Astrocyte of the spinal cord (primary cell): Measurements from ENCODE around the gene ZNF507.

ENCODE experiments used
- DNase-seq: peaks from one replicate; pipeline ENCODE4 v3.0.0; 2011; ENCODE audit warnings: low read depth, low spot score
- H3K4me3 ChIP-seq: 2 replicates; pipeline ENCODE4 v1.5.1; 2011; ENCODE audit warnings: low read depth, mild to moderate bottlenecking, low read length, moderate library complexity
- in situ Hi-C: cut with HindIII; loops from 2 replicates; pipeline ENCODE4 v1.10.0; 2017; ENCODE audit warnings: low sequenced_read_pairs
- TF ChIP-seq, protein P1 (sequence below): IDR thresholded peaks from 2 replicates; pipeline ENCODE4 v1.5.1; 2012; ENCODE audit warnings: low read depth, mild to moderate bottlenecking, low read length, inconsistent platforms

The ZNF507 gene

DNA sequence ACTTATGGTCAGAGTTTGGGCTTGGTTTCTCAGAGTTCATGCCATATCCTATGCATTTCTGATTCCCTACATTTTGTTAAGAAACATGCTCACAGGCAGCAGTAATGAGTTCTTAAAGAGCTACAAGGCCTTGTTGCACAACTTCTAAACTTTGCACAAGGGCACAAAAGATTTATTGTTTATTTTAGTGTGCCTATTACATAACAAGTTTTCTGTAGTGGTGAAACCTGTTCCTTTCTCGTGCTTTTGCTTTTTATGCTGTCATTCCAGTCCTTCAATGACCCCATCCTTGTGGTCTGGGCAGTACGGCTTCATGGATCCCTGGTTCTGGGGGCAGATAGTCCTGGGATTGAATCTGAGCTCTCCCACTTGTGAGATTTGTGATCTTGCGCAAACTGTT, 17.8 kb downstream of the ZNF507 start:
- TF ChIP-seq, protein P1, sequence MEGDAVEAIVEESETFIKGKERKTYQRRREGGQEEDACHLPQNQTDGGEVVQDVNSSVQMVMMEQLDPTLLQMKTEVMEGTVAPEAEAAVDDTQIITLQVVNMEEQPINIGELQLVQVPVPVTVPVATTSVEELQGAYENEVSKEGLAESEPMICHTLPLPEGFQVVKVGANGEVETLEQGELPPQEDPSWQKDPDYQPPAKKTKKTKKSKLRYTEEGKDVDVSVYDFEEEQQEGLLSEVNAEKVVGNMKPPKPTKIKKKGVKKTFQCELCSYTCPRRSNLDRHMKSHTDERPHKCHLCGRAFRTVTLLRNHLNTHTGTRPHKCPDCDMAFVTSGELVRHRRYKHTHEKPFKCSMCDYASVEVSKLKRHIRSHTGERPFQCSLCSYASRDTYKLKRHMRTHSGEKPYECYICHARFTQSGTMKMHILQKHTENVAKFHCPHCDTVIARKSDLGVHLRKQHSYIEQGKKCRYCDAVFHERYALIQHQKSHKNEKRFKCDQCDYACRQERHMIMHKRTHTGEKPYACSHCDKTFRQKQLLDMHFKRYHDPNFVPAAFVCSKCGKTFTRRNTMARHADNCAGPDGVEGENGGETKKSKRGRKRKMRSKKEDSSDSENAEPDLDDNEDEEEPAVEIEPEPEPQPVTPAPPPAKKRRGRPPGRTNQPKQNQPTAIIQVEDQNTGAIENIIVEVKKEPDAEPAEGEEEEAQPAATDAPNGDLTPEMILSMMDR = no peak
- no peak for DNase-seq
- no peak overlapping the region for H3K4me3 ChIP-seq
- in situ Hi-C loops = no loop called here

GRCh38 chr19:32363632-32364031, 18.2 kb downstream of the ZNF507 start:
- in situ Hi-C loops = no loop called here
- DNase-seq = no peak
- TF ChIP-seq, protein P1 = no peak
- H3K4me3 ChIP-seq = no peak overlapping the region

GRCh38 chr19:32364040-32364439, 18.6 kb downstream of the ZNF507 start:
- H3K4me3 ChIP-seq = no peak overlapping the region
- DNase-seq = no peak
- TF ChIP-seq, protein P1 = no peak
- in situ Hi-C loops = no loop called here

- in situ Hi-C loops = no loop called here
- no peak for DNase-seq
- no peak overlapping the region for H3K4me3 ChIP-seq
- TF ChIP-seq, protein P1 = no peak
Observed at GRCh38 chr19:32367063-32367462, 21.7 kb downstream of the ZNF507 start.

- no peak for DNase-seq
- no peak overlapping the region for H3K4me3 ChIP-seq
- in situ Hi-C loops = no loop called here
- TF ChIP-seq, protein P1 = no peak
Observed at GRCh38 chr19:32367948-32368536, 22.6 kb downstream of the ZNF507 start.

GRCh38 chr19:32368787-32369186, 23.4 kb downstream of the ZNF507 start:
- H3K4me3 ChIP-seq = no peak overlapping the region
- in situ Hi-C loops = no loop called here
- no peak for DNase-seq
- TF ChIP-seq, protein P1 = no peak
